Stimulated activated CD8-positive, alpha-beta memory T cell treated with anti-CD3 and anti-CD28 coated beads, Interleukin-7, amount 100 ng/mL, for 48 hours (primary cell): ENCODE results near the gene FGF1.

ENCODE experiments used
- DNase-seq, 2 donors: peaks; one replicate each; pipeline ENCODE4 v3.0.0-alpha.2; 2020; ENCODE audit warnings: low read depth in 1 of 2; ENCODE audit errors: extremely low read depth in 1 of 2

FGF1 gene

GRCh38 chr5:142615948-142616347 is 69.9 kb downstream of the FGF1 start:
- DNase-seq, result no peak

GRCh38 chr5:142614054-142614453 is 71.8 kb downstream of the FGF1 start:
- DNase-seq, result no peak

- DNase-seq, result no peak
These were observed 72.6 kb downstream of the FGF1 start for GRCh38 chr5:142613271-142613671.

GRCh38 chr5:142612494-142613270 is 73.2 kb downstream of the FGF1 start:
- no peak for DNase-seq

- peak in 1 of 2 donors; percentile 55 for DNase-seq
These were observed 74.7 kb downstream of the FGF1 start for GRCh38 chr5:142611154-142611553.

- DNase-seq, result no peak
These were observed 75.5 kb downstream of the FGF1 start for GRCh38 chr5:142610176-142611001.

- DNase-seq, result no peak
These were observed 76.7 kb downstream of the FGF1 start for GRCh38 chr5:142609142-142609541.

GRCh38 chr5:142608081-142608480 is 77.8 kb downstream of the FGF1 start:
- no peak for DNase-seq

- no peak for DNase-seq
These were observed 80.3 kb downstream of the FGF1 start for GRCh38 chr5:142605611-142606010.

- DNase-seq, result no peak
These were observed 83.1 kb downstream of the FGF1 start for GRCh38 chr5:142602720-142603245.

- no peak for DNase-seq
These were observed 84.5 kb downstream of the FGF1 start for GRCh38 chr5:142601432-142601831.

DNA sequence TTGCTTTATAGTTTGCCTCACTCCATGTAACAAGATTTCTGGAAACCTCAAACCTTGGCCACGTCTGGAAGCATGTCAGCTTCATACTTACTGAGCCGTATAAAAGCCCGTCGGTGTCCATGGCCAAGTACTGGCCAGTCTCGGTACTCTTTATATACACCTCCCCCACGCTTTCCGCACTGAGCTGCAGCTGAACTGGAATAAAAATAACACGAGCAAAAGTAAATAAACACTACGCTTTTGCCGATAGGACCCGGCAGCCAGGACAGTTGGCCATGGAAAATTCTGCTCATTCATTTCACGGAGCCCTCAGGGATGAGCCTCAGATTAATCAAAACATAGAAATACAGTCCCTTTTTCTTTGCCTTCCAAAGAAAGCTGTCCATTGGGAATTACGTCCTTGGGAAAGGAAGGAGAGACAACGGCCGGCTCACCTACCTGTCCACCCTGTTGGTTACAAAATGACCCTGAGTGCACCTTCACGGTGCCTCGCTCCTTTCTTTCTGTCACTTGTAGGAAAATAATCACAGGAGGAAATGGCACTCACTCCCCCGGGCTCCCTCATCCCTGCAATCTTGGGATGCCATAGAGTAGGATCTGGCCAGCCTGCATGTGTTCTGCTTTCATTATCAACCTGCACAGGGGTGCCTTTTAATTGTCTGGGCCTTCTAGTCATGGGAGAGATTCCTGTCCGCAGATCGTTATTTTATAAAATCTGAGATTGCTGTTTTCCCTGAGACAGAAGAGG is 85.1 kb downstream of the FGF1 start:
- no peak for DNase-seq

GRCh38 chr5:142600092-142600491 is 85.8 kb downstream of the FGF1 start:
- DNase-seq, result no peak

DNA sequence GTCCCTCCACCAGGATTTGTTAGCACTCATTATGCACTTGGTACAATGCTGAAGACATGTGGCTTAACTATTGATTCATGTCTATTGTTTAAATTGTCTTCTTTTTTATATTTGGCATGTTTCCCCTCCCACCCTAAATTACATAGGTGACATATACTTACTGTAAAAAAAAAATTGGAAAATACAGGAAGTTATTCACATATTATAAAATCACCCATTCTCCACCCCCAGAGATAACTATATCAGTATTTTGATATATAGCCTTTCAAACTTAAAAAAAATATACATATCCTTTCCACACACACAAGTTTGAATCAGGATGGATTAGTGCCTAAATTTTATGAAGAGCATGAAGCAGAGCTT is 87.6 kb downstream of the FGF1 start:
- DNase-seq, result no peak

DNA sequence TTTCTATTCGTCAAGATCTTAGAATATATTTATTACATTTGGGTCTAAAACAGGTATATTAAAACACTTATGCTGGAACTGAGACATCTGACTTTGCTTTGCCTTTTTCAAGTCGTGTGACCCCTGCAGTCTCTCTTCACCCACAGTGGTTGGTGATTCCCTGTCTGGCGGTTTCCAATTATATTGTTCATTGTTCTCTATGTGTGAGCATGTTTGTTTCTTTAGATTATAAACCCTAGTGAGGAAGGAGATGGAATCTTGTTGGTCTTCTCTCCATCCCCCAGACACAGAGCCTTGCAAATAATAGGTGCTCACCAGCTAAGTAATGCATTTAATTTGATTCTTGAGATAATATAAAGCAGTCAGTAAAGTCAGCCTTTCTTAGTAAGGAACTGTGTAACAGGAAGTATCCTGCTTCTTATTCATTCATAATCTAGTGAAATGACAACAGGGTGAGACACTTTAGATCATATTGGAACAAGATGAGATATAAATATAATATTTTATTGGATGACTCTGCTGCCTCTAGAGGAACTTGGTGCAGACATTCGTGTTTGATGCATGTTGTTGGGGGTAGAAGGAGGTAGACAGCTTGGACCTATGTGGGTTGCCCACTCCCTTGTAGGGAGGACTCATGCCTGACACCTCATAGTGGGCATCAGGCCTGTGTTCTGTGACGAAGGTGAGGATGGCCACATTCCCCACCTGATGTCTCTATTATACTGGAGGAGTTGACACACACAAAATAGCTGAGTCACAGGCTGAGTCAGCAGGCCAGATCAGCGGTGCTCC is 88.1 kb downstream of the FGF1 start:
- DNase-seq, result peak in 1 of 2 donors; percentile 22

GRCh38 chr5:142597025-142597424 is 88.9 kb downstream of the FGF1 start:
- no peak for DNase-seq

- DNase-seq, result no peak
These were observed 93.5 kb downstream of the FGF1 start for GRCh38 chr5:142592365-142592764.

- DNase-seq, result no peak
These were observed 95.2 kb downstream of the FGF1 start for GRCh38 chr5:142590451-142591231.

GRCh38 chr5:142589720-142590119 is 96.2 kb downstream of the FGF1 start:
- DNase-seq, result no peak
